Dedifferentiated amniotic fluid mesenchymal stem cell (primary cell): ENCODE results near the gene SMURF2.

Source experiments
- DNase-seq: peaks from one replicate; pipeline ENCODE4 v3.0.0-alpha.2; 2016; ENCODE audit errors: extremely low spot score

Gene SMURF2

GRCh38 chr17:64503341-64503740, 158.8 kb downstream of the SMURF2 start:
- no peak for DNase-seq

- no peak for DNase-seq
Observed at GRCh38 chr17:64502809-64503208, 159.3 kb downstream of the SMURF2 start.

GRCh38 chr17:64502021-64502420, 160.1 kb downstream of the SMURF2 start:
- DNase-seq, result no peak

GRCh38 chr17:64500862-64501765, 161.0 kb downstream of the SMURF2 start:
- DNase-seq, result no peak

- DNase-seq, result no peak
Observed at GRCh38 chr17:64500487-64500859, 161.6 kb downstream of the SMURF2 start.

- DNase-seq, result no peak
Observed at GRCh38 chr17:64499805-64500486, 162.2 kb downstream of the SMURF2 start.

GRCh38 chr17:64498308-64499203, 163.6 kb downstream of the SMURF2 start:
- no peak for DNase-seq

- no peak for DNase-seq
Observed at GRCh38 chr17:64497565-64498035, 164.5 kb downstream of the SMURF2 start.

GRCh38 chr17:64496786-64497564, 165.1 kb downstream of the SMURF2 start, which contains the start of gene POLG2:
Gene POLG2, minus strand, starts transcription at chr17:64497054. Its CDS starts 86 bp downstream, at chr17:64496968.
- peak; percentile 86 for DNase-seq

- no peak for DNase-seq
Observed at GRCh38 chr17:64496348-64496785, 165.7 kb downstream of the SMURF2 start.
